HG02981 (cell line): ENCODE results near the gene KANK2.
A peak's percentile ranks its signal among the peaks of the same experiment; 100 is the strongest.
"Not testable (repeated sequence)": the region's sequence is repeated elsewhere in the genome, so short reads cannot be mapped to it uniquely, and the experiment has no call there.

Source experiments
- ATAC-seq: cut with Tn5 transposase; IDR thresholded peaks from one replicate; pipeline ENCODE4 v1.9.1; 2021; ENCODE audit warnings: mild to moderate bottlenecking, moderate library complexity; ENCODE audit not compliant: unreplicated experiment

Gene KANK2

DNA sequence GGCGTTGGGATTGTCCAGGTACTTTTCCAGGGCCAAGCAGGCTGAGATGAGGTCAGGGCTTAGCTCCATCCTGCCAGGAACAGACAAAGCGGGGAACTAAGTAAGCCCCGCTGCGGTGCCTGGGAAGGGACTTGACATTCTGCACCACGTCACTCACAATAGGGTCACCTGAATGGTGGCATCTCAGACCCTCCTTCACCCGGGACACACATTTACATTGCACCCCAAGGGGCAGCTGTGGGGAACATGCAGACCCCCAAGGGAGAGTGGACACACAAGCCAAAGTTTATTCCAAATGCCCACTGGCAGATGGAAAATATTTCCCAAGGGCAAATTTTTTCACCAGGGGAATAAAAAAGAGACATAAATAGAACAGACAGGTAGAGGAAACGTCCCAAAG lies 21.4 kb downstream of the KANK2 start:
- ATAC-seq = no peak

DNA sequence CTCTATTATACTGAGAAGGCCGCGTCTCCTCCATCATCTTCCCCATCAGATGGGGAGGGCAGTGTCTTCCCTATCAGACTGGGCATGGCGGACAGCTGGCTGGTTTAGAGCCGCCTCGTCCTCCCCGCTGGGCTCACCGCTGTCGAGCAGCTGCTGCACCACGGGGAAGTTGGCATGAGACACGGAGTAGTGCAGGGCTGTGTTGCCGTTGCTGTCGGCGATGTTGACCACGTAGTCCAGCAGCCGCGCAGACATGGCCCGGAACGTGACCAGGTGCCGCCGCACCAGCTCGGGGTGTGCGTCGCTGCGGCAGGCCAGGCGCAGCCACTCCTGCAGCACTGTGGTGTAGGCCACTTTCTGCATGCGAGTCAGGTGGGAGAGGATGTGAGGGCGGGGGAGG lies 23.0 kb downstream of the KANK2 start:
- no peak for ATAC-seq

DNA sequence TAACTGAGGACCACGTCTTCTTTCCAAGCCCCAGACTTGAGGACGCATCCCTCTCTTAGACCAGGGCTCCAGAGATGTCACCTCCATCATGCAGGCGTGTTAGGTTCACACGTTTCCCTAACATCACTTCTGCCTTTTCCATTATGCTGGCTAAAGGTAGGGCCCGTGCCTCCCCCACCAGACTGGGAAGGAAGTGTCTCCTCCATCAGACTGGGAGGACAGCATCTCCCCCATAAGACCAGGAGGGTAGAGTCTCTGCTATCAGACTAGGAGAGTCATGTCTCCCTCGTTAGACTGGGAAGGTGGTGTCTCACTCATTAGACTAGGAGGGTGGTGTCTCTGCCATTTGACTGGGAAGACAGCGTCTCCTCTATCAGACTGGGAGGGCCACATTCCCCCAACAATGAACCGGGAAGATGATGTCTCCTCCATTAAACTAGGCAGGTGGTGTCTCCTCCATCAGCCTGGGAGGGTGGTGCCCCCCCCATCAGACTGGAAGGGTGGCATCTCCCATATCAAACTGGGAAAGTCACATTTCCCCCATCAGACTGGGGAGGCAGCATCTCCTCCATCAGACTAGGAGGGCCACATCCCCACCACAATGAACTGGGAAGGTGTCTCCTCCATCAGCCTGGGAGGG lies 23.7 kb downstream of the KANK2 start:
- ATAC-seq = no peak

DNA sequence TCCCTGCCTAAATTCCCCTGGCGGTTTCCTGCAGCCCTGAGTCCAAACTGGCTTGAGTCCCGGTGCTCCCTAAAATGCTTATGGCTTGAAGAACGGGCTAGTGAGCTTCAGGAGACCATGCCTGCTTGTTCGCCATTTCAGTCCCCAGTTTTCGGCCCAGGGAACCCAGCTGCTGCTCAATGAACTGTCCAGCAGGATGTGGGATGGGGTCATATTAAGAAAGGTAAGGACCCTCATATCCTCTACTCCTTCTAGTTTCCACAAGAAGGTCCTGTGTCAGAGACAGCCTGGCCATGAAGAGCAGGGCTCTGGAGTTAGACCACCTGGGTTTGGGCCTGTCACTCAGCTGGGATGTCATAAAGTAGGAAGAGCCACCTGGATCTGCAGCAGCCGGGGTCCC lies 24.8 kb downstream of the KANK2 start:
- no peak for ATAC-seq

DNA sequence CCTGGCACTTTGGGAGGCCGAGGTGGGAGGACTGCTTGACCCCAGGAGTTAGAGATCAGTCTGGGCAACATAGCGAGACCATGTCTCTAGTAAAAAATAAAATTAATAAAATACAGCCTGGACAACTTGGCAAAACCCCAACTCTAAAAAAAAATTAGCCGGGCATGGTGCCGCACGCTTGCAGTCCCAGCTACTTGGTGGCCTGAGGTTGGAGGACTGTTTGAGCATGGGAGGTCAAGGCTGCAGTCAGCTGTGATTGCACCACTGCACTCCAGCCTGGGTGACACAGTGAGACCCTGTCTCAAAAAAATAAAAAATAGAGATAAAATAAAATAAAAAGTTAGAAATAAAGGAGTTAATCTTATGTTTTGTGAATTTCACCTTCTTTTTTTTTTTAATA lies 26.2 kb downstream of the KANK2 start:
- ATAC-seq = no peak

DNA sequence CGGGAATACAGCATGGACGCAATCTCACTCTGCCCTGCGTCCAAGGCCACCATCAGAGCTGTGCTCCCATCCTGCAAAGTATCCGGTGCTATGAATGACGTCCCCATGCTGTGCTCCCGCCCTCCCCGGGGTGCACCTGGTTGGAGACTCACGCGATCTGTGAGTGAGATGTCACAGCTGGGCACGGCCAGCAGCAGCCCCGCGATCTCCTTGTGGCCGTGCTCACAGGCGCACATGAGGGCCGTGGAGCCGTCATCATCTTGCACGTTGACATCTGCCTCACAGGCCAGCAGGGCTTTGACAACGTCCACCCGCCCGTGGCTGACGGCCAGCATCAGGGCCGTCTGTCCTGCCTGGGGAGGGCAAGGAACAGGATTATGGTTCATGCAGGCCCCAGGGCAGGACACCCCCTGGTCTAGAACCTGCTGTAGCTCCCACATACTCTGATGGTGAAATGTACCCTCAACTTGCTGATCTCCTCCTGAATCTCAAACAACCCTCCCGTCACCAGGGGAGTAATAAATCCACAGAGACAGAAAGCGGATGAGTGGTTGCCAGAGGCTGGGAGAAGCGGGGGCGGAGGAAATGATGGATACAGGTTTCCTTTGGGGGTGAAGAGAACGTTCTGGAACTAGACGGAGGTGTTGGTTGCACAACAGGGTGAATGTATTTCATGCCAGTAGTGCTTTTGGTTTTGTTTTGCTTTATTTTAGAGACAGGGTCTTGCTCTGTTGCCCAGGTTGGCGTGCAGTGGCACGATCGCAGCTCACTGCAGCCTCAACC lies 27.3 kb downstream of the KANK2 start:
- no peak for ATAC-seq

DNA sequence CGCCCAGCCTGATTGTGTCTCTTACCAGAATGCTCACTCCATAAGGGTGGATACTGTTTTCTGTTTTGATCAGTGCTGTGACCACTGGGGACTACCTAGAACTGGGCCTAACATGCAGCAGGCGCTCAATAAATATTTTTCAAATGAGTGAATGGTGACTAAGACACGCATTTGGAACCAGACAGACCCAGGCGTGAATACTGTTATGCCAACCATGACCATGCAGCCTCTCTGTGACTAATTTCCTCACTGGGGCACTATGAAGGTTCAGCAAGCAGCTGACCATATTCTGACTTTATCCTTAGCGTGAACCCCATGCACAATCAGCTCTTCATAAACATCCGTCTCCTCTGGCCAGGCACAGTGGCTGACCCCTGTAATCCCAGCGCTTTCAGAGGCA lies 28.8 kb downstream of the KANK2 start:
- no peak for ATAC-seq

DNA sequence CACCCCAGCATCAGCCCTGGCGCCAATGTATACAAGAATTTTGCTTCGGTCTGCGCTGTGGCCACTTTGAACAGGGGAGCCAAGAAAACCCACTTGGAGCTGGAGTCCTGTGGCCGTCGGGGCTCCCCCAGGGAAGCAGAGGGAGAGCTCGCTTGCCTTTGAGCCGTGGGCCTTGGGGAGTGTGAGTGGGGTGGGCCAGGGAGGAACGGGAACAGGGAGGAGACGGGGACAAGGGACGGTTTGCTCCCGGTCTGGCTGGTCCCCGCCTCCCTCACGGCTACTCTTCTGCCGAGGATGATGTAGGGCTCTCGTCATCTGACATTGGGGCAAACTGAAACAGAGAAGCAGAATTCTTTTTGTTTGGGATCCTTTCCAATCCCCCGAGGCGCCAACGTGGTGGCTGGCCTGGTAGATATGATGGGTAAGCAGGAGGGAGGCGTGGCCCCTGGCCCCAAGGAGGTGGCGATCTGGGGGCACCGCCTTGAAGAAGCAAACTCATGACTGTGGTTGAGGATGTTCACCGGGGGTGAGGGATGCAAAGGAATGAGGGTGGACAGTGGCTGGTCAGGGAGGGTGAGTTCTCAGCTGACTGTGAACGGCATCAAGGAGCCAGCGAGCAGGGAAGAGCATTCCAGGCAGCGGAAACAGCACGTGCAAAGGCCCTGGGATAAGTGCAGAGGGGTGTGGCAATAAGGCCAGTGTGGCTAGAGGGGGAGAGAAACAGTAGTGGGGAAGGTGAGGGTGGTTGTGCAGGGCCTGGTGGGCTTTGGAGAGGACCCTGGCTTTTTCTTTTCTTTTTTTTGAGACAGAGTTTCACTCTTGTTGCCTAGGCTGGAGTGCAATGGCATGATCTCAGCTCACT lies 30.8 kb downstream of the KANK2 start:
- ATAC-seq = no peak

DNA sequence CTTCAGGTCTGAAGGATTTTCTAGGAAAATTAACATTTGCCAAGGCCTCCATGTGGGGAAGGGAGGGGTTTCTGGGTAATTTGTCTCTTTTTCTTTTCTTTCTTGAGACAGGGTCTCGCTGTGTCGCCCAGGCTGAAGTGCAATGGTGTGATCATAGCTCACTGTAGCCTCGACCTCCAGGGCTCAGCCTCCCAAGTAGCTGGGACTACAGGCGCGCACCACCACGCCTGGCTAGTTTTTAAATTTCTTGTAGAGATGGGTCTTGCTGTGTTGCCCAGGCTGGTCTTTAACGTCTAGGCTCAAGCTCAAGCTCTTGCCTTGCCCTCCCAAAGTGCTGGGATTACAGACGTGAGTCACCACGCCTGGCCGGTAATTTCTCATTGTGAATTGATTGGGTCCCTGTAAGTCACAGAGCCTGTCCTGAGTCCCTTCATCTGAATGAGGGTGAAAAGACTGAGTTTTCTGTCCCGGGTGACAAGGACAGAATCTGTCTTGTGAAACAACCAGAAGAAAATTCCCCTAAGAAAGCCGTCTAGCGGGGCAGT lies 31.8 kb downstream of the KANK2 start:
- no peak for ATAC-seq

DNA sequence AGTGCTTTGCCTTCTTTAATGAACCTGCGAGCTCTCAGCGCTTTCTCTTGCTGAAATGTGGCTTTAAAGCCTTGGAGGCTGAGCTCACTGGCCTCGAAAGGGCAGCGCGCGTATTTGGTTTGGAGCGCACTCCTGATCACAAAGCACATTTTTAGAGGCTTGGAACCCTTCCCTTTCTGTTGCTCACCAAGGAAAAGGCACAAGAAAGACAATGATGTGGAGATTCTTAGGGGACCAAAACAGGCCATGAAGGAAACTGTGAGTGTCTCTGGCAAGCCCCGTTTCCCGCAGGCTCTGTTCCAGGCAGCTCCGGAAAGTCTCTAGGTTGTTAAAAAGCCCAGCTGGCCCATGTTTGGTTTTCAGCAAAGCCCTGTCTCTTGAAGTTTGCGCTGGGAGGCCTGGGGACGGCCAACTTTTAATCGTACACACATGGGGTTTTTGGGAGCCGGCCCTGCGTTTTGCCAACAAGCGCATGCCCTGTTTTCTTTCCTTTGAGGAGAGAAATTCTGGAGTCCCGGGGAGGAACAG lies 32.4 kb downstream of the KANK2 start:
- ATAC-seq = no peak

DNA sequence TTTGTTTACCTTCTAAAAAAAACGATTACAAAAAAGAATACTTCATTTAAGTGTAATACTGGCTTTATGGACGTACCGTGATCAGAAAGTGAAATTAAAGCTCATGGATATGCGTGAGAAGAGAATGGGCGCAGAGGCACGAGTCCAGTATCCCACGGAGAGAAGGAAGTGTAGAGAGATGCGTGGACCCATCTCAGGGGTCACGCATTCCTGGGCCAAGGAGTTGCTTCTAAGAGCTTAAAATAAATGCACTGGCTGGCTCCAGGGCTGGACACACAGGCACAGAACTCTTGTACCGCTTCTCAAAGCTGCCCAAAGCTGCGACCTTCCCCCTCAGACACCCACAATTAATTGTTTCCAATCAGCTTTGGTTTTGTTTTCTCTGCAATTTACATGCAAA lies 33.0 kb downstream of the KANK2 start:
- no peak for ATAC-seq

DNA sequence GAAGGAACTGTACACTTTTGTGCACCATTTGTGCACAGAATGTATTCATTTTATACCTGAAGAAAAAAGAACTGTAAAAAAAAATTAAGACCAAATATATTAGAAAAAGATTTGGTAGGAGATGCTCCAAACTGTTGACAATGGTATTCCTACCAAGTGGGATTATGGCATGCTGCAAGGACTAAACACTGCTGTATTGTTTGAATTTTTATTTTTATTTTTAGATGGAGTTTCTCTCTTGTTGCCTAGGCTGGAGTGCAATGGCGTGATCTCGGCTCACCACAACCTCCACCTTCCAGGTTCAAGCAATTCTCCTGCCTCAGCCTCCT lies 36.9 kb downstream of the KANK2 start:
- ATAC-seq = not testable (repeated sequence)

DNA sequence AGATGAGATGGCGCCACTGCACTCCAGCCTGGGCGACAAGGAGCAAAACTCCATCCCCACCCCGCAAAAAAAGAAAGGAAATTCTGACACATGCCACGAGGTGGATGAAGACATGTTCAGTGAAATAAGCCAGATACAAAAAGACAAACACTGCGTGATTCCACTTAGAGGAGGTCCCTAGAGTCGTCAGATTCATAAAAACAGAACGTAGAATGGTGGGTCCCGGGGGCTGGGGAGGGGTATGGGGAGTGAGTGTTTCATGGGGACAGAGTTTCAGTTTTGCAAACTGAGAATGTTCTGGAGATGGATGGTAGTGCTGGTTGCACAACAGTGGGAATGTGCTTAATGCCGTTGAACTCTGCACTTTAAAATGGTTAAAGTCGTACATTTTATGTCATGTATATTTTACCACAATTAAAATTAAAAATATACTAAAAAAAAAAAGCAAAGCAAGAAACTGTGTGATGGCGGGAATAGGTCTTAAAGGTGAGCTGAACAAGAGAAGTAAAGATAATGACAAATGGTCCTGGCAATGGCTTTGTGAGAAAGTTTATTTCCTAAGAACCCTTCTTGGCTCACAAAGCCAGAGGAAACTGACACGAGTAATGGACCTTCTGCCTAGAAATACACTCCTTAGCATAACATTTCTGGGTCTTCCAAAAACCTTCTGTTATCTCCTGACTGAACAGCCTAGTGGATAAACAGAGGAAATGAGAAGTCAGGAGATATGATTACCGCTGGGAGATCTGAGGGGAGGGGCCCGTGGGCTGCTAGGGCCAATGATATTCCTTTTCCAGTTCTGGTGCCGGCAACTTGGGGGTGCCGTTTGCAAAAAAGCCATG lies 37.5 kb downstream of the KANK2 start:
- ATAC-seq = no peak

DNA sequence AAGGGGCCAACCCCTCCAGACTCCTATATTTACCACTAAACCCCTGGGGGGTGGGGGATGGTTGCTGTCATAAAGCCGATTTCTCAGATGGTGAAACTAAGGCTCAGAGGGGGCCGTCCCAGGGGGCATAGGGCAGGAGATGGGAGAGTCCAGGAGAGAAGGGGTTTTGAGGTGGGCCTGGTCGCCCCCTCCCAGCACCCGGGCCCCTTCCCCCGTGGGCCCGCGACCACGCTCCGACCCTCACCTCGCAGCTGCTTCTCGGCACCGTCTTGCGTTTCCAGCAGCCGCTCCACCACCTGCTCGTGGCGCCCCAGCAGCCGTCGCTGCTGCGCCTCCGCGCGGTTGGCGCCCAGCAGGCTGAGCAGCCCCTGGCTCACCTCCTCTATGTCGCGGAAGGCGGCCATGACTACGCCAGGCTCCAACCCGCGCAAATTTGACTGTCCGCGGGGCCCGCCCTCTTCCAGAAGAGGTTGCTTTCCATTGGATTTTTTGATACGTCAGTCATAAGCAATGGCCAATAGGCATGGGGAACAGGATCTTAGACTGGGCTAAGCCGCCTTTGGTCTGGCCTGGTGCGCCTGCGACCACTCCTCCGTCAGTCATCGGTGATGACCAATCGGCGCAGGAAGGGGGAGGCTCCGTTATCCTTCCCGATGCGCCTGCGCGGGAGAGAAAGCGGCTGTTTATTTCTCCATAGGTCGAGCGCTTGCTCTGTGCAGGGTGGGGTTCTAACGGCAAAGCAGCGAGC lies 41.8 kb downstream of the KANK2 start, which contains the start of gene SPC24:
Gene SPC24 (minus strand): TSS at position 410 of the 748 bp plus-strand sequence. CDS start 6 bp downstream, at position 404.
- peak; percentile 96 for ATAC-seq

DNA sequence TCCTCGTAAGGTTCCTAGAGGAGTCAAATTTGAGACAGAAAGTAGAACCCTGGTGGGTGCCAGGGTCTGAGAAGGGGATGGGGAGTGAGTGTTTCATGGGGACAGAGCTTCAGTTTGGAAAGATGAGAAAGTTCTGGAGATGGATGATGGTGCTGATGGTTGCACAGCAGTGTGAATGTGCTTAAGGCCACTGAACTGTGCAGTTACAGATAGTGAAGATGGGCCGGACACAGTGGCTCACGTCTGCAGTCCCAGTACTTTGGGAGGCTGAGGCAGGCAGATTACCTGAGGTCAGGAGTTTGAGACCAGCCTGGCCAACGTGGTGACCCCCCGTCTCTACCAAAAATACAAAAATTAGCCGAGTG lies 42.7 kb downstream of the KANK2 start:
- ATAC-seq = no peak

DNA sequence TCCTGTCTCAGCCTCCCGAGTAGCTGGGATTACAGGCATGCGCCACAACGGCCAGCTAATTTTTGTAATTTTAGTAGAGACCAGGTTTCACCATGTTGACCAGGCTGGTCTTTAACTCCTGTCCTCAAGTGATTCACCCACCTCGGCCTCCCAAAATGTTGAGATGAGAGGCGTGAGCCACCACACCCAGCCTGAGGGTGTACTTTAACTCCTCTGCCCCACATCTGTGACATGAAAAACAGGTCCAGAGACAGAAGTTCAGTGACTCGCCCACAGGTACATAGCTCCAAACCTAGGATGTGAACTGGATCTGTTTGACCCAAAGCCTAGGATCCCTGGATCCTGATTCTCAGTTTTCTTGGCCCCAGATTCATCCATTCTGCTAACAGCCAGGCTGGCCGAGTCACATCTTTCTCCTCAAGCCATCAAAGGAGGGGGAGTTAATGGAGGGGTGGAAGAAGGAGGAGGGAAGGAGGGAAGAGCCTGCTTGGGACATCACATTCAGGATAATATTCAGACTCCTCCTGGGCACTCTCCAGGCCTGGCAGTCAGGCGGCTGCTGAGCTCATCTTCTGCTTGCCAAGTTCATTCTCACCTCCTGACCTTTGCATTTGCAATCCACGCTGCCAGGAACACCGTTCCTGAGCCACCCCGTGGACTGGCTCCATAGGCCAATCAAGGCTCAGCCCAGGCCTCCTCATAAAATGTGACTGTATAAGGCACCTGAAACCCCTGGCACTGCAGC lies 44.9 kb downstream of the KANK2 start:
- ATAC-seq = no peak

DNA sequence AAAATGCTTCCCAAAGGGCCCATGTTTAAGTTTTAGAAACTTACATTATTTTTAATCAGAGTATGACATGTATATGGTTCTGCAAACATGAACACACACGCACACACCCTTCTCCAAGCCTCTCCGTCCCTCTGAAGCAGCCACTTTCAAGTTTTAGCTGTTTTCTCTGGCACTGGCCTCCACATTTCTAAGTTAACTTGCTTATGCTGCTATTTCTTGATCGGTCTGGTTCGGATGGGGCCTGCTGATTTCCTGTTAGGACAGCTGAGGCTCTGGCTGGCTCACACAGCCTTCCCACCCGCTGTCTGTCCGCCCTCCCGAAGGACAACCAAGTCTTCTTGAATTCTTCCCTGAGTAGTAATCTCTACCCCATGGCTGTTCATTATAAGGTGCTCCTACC lies 46.2 kb downstream of the KANK2 start:
- no peak for ATAC-seq

DNA sequence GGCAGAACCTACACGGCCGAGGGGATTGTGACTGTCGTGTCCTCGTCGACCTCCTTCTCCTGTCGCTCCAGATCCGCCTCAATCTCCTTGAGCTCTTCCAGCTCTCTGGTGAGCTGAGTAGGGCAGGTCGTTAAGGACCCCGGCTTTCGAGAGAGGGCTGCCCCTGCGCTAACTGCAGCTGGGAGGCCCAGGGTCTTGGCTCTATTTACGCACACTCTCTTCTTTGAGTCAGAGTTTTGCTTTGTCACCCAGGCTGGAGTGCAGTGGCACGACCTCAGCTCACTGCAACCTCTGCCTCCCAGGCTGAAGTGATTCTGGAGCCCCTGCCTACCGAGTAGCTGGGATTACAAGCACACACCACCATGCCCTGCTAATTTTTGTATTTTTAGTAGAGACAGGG lies 49.3 kb downstream of the KANK2 start:
- ATAC-seq = no peak

DNA sequence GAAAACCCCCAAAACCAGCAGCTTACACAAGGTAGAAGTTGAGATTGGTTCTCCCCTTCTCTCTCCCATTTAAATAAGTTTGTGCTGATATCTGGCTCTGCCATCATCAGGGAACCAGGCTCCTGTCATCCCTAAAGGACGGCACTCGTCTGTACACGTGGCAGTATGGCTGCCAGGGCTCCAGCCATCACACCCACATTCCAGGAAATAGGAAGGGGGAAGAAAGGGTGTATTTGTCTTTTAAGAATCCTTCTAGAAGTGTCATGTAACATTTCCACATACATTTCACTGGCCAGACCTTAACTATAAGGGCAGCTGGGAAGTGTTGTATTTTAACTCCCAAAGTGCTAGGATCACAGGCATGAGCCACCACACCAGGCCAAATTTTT lies 51.8 kb downstream of the KANK2 start:
- ATAC-seq = no peak
